SK-N-SH (cell line): ENCODE results near the gene COA6. TPM values are rescaled to one million over a fixed set of nuclear protein-coding genes. Genes with fewer than 3 reads are reported as not detected.

Experiments used
- CTCF ChIA-PET: fragments of 300-600, 350-600 bp; formaldehyde crosslinking; extraction: SDS; loops from one replicate; lab custom pipeline; 2021; lab: Yijun Ruan, JAX
- POLR2A ChIA-PET: fragments of 350-600 bp; sonication (Branson Sonifier 250); formaldehyde crosslinking; extraction: SDS; loops from one replicate; lab custom pipeline; 2020; ENCODE audit warnings: antibody characterized with exemption, inconsistent platforms; lab: Yijun Ruan, JAX
- DNase-seq: peaks from one replicate; pipeline ENCODE4 v3.0.0; 2012
- H2AFZ ChIP-seq: fragments of 200-600 bp; sonication (generic); 2 replicates; pipeline ENCODE4 v1.8.1; 2016; ENCODE audit warnings: antibody characterized with exemption, mild to moderate bottlenecking, low read depth
- H3F3A ChIP-seq: fragments of 200-600 bp; sonication (generic); replicated peaks from 2 replicates; pipeline ENCODE3; 2016; ENCODE audit warnings: antibody characterized with exemption, mild to moderate bottlenecking; ENCODE audit not compliant: insufficient read depth
- H3K27ac ChIP-seq, 2 experiments: fragments of 200-500 bp in 1 of 2; fragments of 200-600 bp in 1 of 2; sonication (Bioruptor generic) in 1 of 2; sonication (generic), shearing (Covaris generic) in 1 of 2; 2 replicates each; pipeline versions ENCODE4 v1.5.1 to v1.6.1; 2014 to 2016; ENCODE audit warnings: low read depth in 2 of 2, inconsistent platforms in 1 of 2, low read length in 1 of 2, mild to moderate bottlenecking in 1 of 2, mixed read lengths in 1 of 2
- H3K27me3 ChIP-seq: fragments of 200-600 bp; sonication (generic), shearing (Covaris generic); 2 replicates; pipeline ENCODE4 v1.6.1; 2016; ENCODE audit warnings: mixed run types; ENCODE audit not compliant: insufficient read depth
- H3K36me3 ChIP-seq, 2 experiments: fragments of 200-500 bp in 1 of 2; fragments of 200-600 bp in 1 of 2; sonication (Bioruptor generic) in 1 of 2; sonication (generic) in 1 of 2; replicated peaks in 1 of 2; 2 replicates each; pipeline versions ENCODE3 to v1.5.1; 2014 to 2016; ENCODE audit warnings: low read length in 1 of 2, mild to moderate bottlenecking in 1 of 2; ENCODE audit not compliant: insufficient read depth in 2 of 2, control insufficient read depth in 1 of 2
- H3K4me1 ChIP-seq, 2 experiments: fragments of 200-500 bp in 1 of 2; fragments of 200-600 bp in 1 of 2; sonication (Bioruptor generic) in 1 of 2; sonication (generic), shearing (Covaris generic) in 1 of 2; 2 replicates each; pipeline versions ENCODE4 v1.5.1 to v1.6.1; 2014 to 2016; ENCODE audit warnings: low read depth in 1 of 2, low read length in 1 of 2, mixed run types in 1 of 2; ENCODE audit not compliant: insufficient read depth in 2 of 2, control insufficient read depth in 1 of 2
- H3K4me2 ChIP-seq: fragments of 200-600 bp; sonication (generic), shearing (Covaris generic); 2 replicates; pipeline ENCODE4 v1.6.1; 2017; ENCODE audit warnings: mixed run types
- H3K4me3 ChIP-seq, 2 experiments: fragments of 200-500 bp in 1 of 2; fragments of 200-600 bp in 1 of 2; sonication (Bioruptor generic) in 1 of 2; sonication (generic), shearing (Covaris generic) in 1 of 2; 2 replicates each; pipeline versions ENCODE4 v1.5.1 to v1.8.1; 2014 to 2016; ENCODE audit warnings: low read depth in 2 of 2, inconsistent platforms in 1 of 2, low read length in 1 of 2, mild to moderate bottlenecking in 1 of 2, mixed read lengths in 1 of 2, moderate library complexity in 1 of 2
- H3K79me2 ChIP-seq: fragments of 200-600 bp; sonication (generic); 2 replicates; pipeline ENCODE4 v1.8.1; 2017; ENCODE audit warnings: mild to moderate bottlenecking; ENCODE audit not compliant: insufficient read depth
- H3K9ac ChIP-seq: fragments of 200-600 bp; sonication (generic); 2 replicates; pipeline ENCODE4 v1.6.1; 2017; ENCODE audit warnings: mixed run types
- H3K9me2 ChIP-seq: fragments of 200-600 bp; sonication (generic); 2 replicates; pipeline ENCODE4 v1.6.1; 2017; ENCODE audit warnings: mixed run types
- H3K9me3 ChIP-seq: fragments of 200-600 bp; sonication (generic); 2 replicates; pipeline ENCODE4 v1.6.1; 2017; ENCODE audit warnings: mixed run types, mild to moderate bottlenecking, moderate library complexity
- H4K20me1 ChIP-seq: fragments of 200-600 bp; sonication (generic); 2 replicates; pipeline ENCODE4 v1.6.1; 2017; ENCODE audit warnings: mild to moderate bottlenecking, mixed run types; ENCODE audit not compliant: insufficient read depth
- CTCF ChIP-seq: fragments of 200-600 bp; sonication (generic); IDR thresholded peaks from 2 replicates; pipeline ENCODE4 v1.6.1; 2017; ENCODE audit warnings: antibody characterized with exemption, mild to moderate bottlenecking, moderate library complexity
- FOXM1 ChIP-seq: IDR thresholded peaks from 2 replicates; pipeline ENCODE4 v1.4.0; 2012; ENCODE audit warnings: low read depth, mild to moderate bottlenecking
- GABPA ChIP-seq: IDR thresholded peaks from 2 replicates; pipeline ENCODE4 v1.4.0; 2012; ENCODE audit warnings: low read depth, mild to moderate bottlenecking
- JUND ChIP-seq: IDR thresholded peaks from 2 replicates; pipeline ENCODE4 v1.4.0; 2012
- MEF2A ChIP-seq: IDR thresholded peaks from 2 replicates; pipeline ENCODE4 v1.4.0; 2012; ENCODE audit warnings: low read depth, borderline replicate concordance
- RAD21 ChIP-seq: IDR thresholded peaks from 2 replicates; pipeline ENCODE4 v1.6.1; 2012; ENCODE audit warnings: mild to moderate bottlenecking, low read length
- REST ChIP-seq: IDR thresholded peaks from 2 replicates; pipeline ENCODE4 v1.6.1; 2012; ENCODE audit warnings: mild to moderate bottlenecking, low read depth, low read length, moderate library complexity
- SMC3 ChIP-seq: IDR thresholded peaks from 2 replicates; pipeline ENCODE4 v1.6.1; 2012; ENCODE audit warnings: low read depth, low read length, improper control_type of control experiment
- TAF1 ChIP-seq: IDR thresholded peaks from 2 replicates; pipeline ENCODE4 v1.6.1; 2012; ENCODE audit warnings: low read depth, mild to moderate bottlenecking, low read length, moderate library complexity, borderline replicate concordance
- USF1 ChIP-seq: IDR thresholded peaks from 2 replicates; pipeline ENCODE4 v1.4.0; 2012; ENCODE audit warnings: low read depth, borderline replicate concordance
- WGBS: methylation state at CpG from one replicate; pipeline ENCODE4 v1.1.6; 2017; ENCODE audit warnings: low lambda C conversion rate; 5-methylcytosine and 5-hydroxymethylcytosine counted together
- polyA plus RNA-seq, 3 experiments: library from polyadenylated mRNA; depleted of rRNA; stranded (reverse); fragments of >200 nt; gene quantifications; 2 replicates each; pipeline ENCODE4 v1.2.3, GENCODE V29; 2012

The COA6 gene
- polyA plus RNA-seq, 1 of the 3 experiments (the other 2 are of a cell fraction) = 42.2 TPM

- H3K9ac ChIP-seq = no peak overlapping the region
- no peaks in the 10 kb centered on the region for H3K36me3 ChIP-seq
- no peaks in the 10 kb centered on the region for H3K27me3 ChIP-seq
- H3K9me2 ChIP-seq = no peaks in the 10 kb centered on the region
- ChIA-PET CTCF (interaction anchor here (0.5 to 9.5 kb wide), 38 partner anchors 9 to 1019 kb away, joined by 3 to 102 read pairs (median 5); partner anchors contain the start of gene COA6), POLR2A (interaction anchor here (0.8 kb wide), 1 partner anchor 201 kb away, joined by 3 read pairs; no protein-coding TSS in a partner anchor)
- no peak overlapping the region for H3K27ac ChIP-seq
- H3K4me1 ChIP-seq = peaks cover 0 to 7% of the 10 kb centered on the region in 2 experiments; a peak in 1 of 4 replicates
- H3K4me3 ChIP-seq = no peak overlapping the region; a peak in 1 of 4 replicates
- DNase-seq = peak; percentile 72
- TF ChIP-seq MEF2A (no peak), RAD21 (peak; percentile 69), USF1 (no peak), FOXM1 (no peak), GABPA (no peak), SMC3 (peak; percentile 58), CTCF (peak; percentile 76)
- no peak overlapping the region for H3K4me2 ChIP-seq
- H3K9me3 ChIP-seq = no peaks in the 10 kb centered on the region
- WGBS = 62% methylated on average over 20 of the region's 20 CpGs
- no peaks in the 10 kb centered on the region for H3K79me2 ChIP-seq
- H4K20me1 ChIP-seq = no peaks in the 10 kb centered on the region
- H2AFZ ChIP-seq = no peak overlapping the region
- H3F3A ChIP-seq = no peaks in the 10 kb centered on the region
Observed at GRCh38 chr1:234326497-234327366, 46.5 kb upstream of the COA6 start.

GRCh38 chr1:234327577-234328164 is 45.6 kb upstream of the COA6 start:
- 79% methylated on average over 9 of the region's 9 CpGs for WGBS
- Histone ChIP-seq H3K27me3 (no peaks in the 10 kb centered on the region), H3K4me1 (peaks cover 0 to 7% of the 10 kb centered on the region in 2 experiments; a peak in 1 of 4 replicates), H3K36me3 (no peaks in the 10 kb centered on the region), H3K4me2 (no peak overlapping the region), H3K27ac (no peak overlapping the region), H3F3A (no peaks in the 10 kb centered on the region), H2AFZ (no peak overlapping the region), H3K9me2 (no peaks in the 10 kb centered on the region), H3K9ac (no peak overlapping the region), H4K20me1 (no peaks in the 10 kb centered on the region), H3K9me3 (no peaks in the 10 kb centered on the region), H3K79me2 (no peaks in the 10 kb centered on the region), H3K4me3 (no peak overlapping the region)
- CTCF ChIA-PET = interaction anchor here (0.7 to 9.5 kb wide), 25 partner anchors 9 to 932 kb away, joined by 3 to 102 read pairs (median 6); partner anchors contain the start of gene COA6
- POLR2A ChIA-PET = interaction anchor here (0.8 kb wide), 1 partner anchor 200 kb away, joined by 3 read pairs; no protein-coding TSS in a partner anchor
- no peak for DNase-seq
- TF ChIP-seq JUND = no peak
- peak; percentile 32; the same call in 1 of the 2 replicates for TF ChIP-seq REST
- TF ChIP-seq TAF1 = no peak
